ENCODE measurements around the gene INKA1. TPM values are rescaled to one million over a fixed set of nuclear protein-coding genes. Genes with fewer than 3 reads are reported as not detected.
"Not testable (repeated sequence)": the region's sequence is repeated elsewhere in the genome, so short reads cannot be mapped to it uniquely, and the experiment has no call there.

Gene INKA1
- total and polyA plus RNA-seq, 2 donors (not counting 1 experiment from before 2014, with no cell fraction given), result 6.5 to 7.3 TPM

GRCh38 chr3:49771340-49771938, 31.6 kb upstream of the INKA1 start:
- Histone ChIP-seq H3K4me2 (ENCODE audit: extremely low read depth, insufficient read depth, low read length) (no peak overlapping the region), H3K27me3 (ENCODE audit: control insufficient read depth, insufficient read depth, low read length) (no peaks in the 10 kb centered on the region), H3K9ac (ENCODE audit: insufficient read depth, low read length) (no peak overlapping the region), H3K27ac (ENCODE audit: insufficient read depth, low read length) (no peak overlapping the region), H3K4me3 (replicated peaks in 1 of 4; ENCODE audit: control extremely low read depth in 1 of 4, insufficient read depth in 1 of 4, low read depth in 3 of 4, low read length in 4 of 4) (no peak overlapping the region), H3K79me2 (ENCODE audit: control insufficient read depth, insufficient read depth, low read length) (peaks cover 72% of the 10 kb centered on the region), H2AFZ (ENCODE audit: low read length) (no peak overlapping the region), H3K36me3 (ENCODE audit: control insufficient read depth, insufficient read depth, low read length) (no peaks in the 10 kb centered on the region), H4K20me1 (ENCODE audit: control insufficient read depth, extremely low read depth, insufficient read depth, low read length) (peaks cover 3% of the 10 kb centered on the region), H3K4me1 (ENCODE audit: control insufficient read depth, extremely low read depth, insufficient read depth, low read length) (peaks cover 2% of the 10 kb centered on the region), H3K9me3 (ENCODE audit: control insufficient read depth, insufficient read depth, low read depth, low read length) (no peaks in the 10 kb centered on the region)
- DNase-seq (ENCODE audit: low read depth in 2 of 2), result peak in 1 of 2 donors; percentile 45
- TF ChIP-seq CTCF (conservative IDR thresholded peaks at IDR 0.05 in 1 of 2, IDR thresholded peaks at IDR 0.05 in 1 of 2; ENCODE audit: low read depth in 1 of 2, low read length in 2 of 2) (no peak), EZH2 (IDR thresholded peaks at IDR 0.05; ENCODE audit: low read length, missing control alignments) (no peak)

GRCh38 chr3:49772703-49773102, 30.4 kb upstream of the INKA1 start:
- no peaks in the 10 kb centered on the region for H3K36me3 ChIP-seq (ENCODE audit: control insufficient read depth, insufficient read depth, low read length)
- H3K79me2 ChIP-seq (ENCODE audit: control insufficient read depth, insufficient read depth, low read length), result peaks cover 72% of the 10 kb centered on the region
- H2AFZ ChIP-seq (ENCODE audit: low read length), result no peak overlapping the region
- DNase-seq (ENCODE audit: low read depth in 2 of 2), result no peak
- peaks cover 3% of the 10 kb centered on the region for H4K20me1 ChIP-seq (ENCODE audit: control insufficient read depth, extremely low read depth, insufficient read depth, low read length)
- H3K27ac ChIP-seq (ENCODE audit: insufficient read depth, low read length), result no peak overlapping the region
- no peak overlapping the region for H3K9ac ChIP-seq (ENCODE audit: insufficient read depth, low read length)
- H3K4me1 ChIP-seq (ENCODE audit: control insufficient read depth, extremely low read depth, insufficient read depth, low read length), result peaks cover 2% of the 10 kb centered on the region
- TF ChIP-seq EZH2 (IDR thresholded peaks at IDR 0.05; ENCODE audit: low read length, missing control alignments), result no peak
- no peak for TF ChIP-seq CTCF (conservative IDR thresholded peaks at IDR 0.05 in 1 of 2, IDR thresholded peaks at IDR 0.05 in 1 of 2; ENCODE audit: low read depth in 1 of 2, low read length in 2 of 2)
- H3K9me3 ChIP-seq (ENCODE audit: control insufficient read depth, insufficient read depth, low read depth, low read length), result no peaks in the 10 kb centered on the region
- no peak overlapping the region for H3K4me2 ChIP-seq (ENCODE audit: extremely low read depth, insufficient read depth, low read length)
- no peak overlapping the region for H3K4me3 ChIP-seq (replicated peaks in 1 of 4; ENCODE audit: control extremely low read depth in 1 of 4, insufficient read depth in 1 of 4, low read depth in 3 of 4, low read length in 4 of 4)
- H3K27me3 ChIP-seq (ENCODE audit: control insufficient read depth, insufficient read depth, low read length), result no peaks in the 10 kb centered on the region

GRCh38 chr3:49775538-49775937, 27.5 kb upstream of the INKA1 start:
- Histone ChIP-seq H3K4me1 (ENCODE audit: control insufficient read depth, extremely low read depth, insufficient read depth, low read length) (no peaks in the 10 kb centered on the region), H3K9me3 (ENCODE audit: control insufficient read depth, insufficient read depth, low read depth, low read length) (no peaks in the 10 kb centered on the region), H3K36me3 (ENCODE audit: control insufficient read depth, insufficient read depth, low read length) (no peaks in the 10 kb centered on the region), H3K79me2 (ENCODE audit: control insufficient read depth, insufficient read depth, low read length) (peaks cover 74% of the 10 kb centered on the region), H4K20me1 (ENCODE audit: control insufficient read depth, extremely low read depth, insufficient read depth, low read length) (peaks cover 3% of the 10 kb centered on the region), H3K9ac (ENCODE audit: insufficient read depth, low read length) (no peak overlapping the region), H2AFZ (ENCODE audit: low read length) (no peak overlapping the region), H3K4me2 (ENCODE audit: extremely low read depth, insufficient read depth, low read length) (no peak overlapping the region), H3K27me3 (ENCODE audit: control insufficient read depth, insufficient read depth, low read length) (no peaks in the 10 kb centered on the region), H3K27ac (ENCODE audit: insufficient read depth, low read length) (no peak overlapping the region), H3K4me3 (replicated peaks in 1 of 4; ENCODE audit: control extremely low read depth in 1 of 4, insufficient read depth in 1 of 4, low read depth in 3 of 4, low read length in 4 of 4) (no peak overlapping the region)
- DNase-seq (ENCODE audit: low read depth in 2 of 2), result no peak
- TF ChIP-seq CTCF (conservative IDR thresholded peaks at IDR 0.05 in 1 of 2, IDR thresholded peaks at IDR 0.05 in 1 of 2; ENCODE audit: low read depth in 1 of 2, low read length in 2 of 2) (no peak), EZH2 (IDR thresholded peaks at IDR 0.05; ENCODE audit: low read length, missing control alignments) (no peak)

- not testable (repeated sequence) for H4K20me1 ChIP-seq (ENCODE audit: control insufficient read depth, extremely low read depth, insufficient read depth, low read length); H3K9me3 ChIP-seq (ENCODE audit: control insufficient read depth, insufficient read depth, low read depth, low read length); H3K27ac ChIP-seq (ENCODE audit: insufficient read depth, low read length); H3K4me2 ChIP-seq (ENCODE audit: extremely low read depth, insufficient read depth, low read length); H3K9ac ChIP-seq (ENCODE audit: insufficient read depth, low read length); H2AFZ ChIP-seq (ENCODE audit: low read length); H3K4me3 ChIP-seq (replicated peaks in 1 of 4; ENCODE audit: control extremely low read depth in 1 of 4, insufficient read depth in 1 of 4, low read depth in 3 of 4, low read length in 4 of 4); H3K36me3 ChIP-seq (ENCODE audit: control insufficient read depth, insufficient read depth, low read length); DNase-seq (ENCODE audit: low read depth in 2 of 2); H3K27me3 ChIP-seq (ENCODE audit: control insufficient read depth, insufficient read depth, low read length); H3K4me1 ChIP-seq (ENCODE audit: control insufficient read depth, extremely low read depth, insufficient read depth, low read length)
- peaks cover 73% of the 10 kb centered on the region for H3K79me2 ChIP-seq (ENCODE audit: control insufficient read depth, insufficient read depth, low read length)
Measured at GRCh38 chr3:49776101-49776500, 27.0 kb upstream of the INKA1 start.

All from fibroblast of lung (primary cell).